HG02798 (cell line): Measurements from ENCODE around the gene ACP6.
"Not testable (repeated sequence)": the region's sequence is repeated elsewhere in the genome, so short reads cannot be mapped to it uniquely, and the experiment has no call there.

Experiments
- ATAC-seq: cut with Tn5 transposase; IDR thresholded peaks from one replicate; pipeline ENCODE4 v1.9.1; 2021; ENCODE audit warnings: mild to moderate bottlenecking; ENCODE audit not compliant: unreplicated experiment, poor library complexity

ACP6 gene

GRCh38 chr1:147624529-147624928 lies 45.8 kb downstream of the ACP6 start:
- no peak for ATAC-seq

GRCh38 chr1:147624011-147624410 lies 46.3 kb downstream of the ACP6 start:
- ATAC-seq = no peak

GRCh38 chr1:147622731-147623130 lies 47.6 kb downstream of the ACP6 start:
- ATAC-seq = no peak

GRCh38 chr1:147620543-147620942 lies 49.8 kb downstream of the ACP6 start:
- no peak for ATAC-seq

GRCh38 chr1:147619741-147620140 lies 50.6 kb downstream of the ACP6 start:
- no peak for ATAC-seq

GRCh38 chr1:147618771-147619170 lies 51.6 kb downstream of the ACP6 start:
- ATAC-seq = no peak

GRCh38 chr1:147618077-147618569 lies 52.2 kb downstream of the ACP6 start:
- no peak for ATAC-seq

GRCh38 chr1:147614966-147615365 lies 55.4 kb downstream of the ACP6 start:
- ATAC-seq = not testable (repeated sequence)

GRCh38 chr1:147613506-147613905 lies 56.8 kb downstream of the ACP6 start:
- ATAC-seq = no peak

- no peak for ATAC-seq
Measured at GRCh38 chr1:147612366-147612765, 58.0 kb downstream of the ACP6 start.

GRCh38 chr1:147611586-147611985 lies 58.7 kb downstream of the ACP6 start:
- no peak for ATAC-seq

- ATAC-seq = peak; percentile 86
Measured at GRCh38 chr1:147611021-147611426, 59.3 kb downstream of the ACP6 start.

- no peak for ATAC-seq
Measured at GRCh38 chr1:147609358-147609757, 61.0 kb downstream of the ACP6 start.

GRCh38 chr1:147608596-147608995 lies 61.7 kb downstream of the ACP6 start:
- ATAC-seq = no peak

GRCh38 chr1:147605591-147605990 lies 64.7 kb downstream of the ACP6 start:
- no peak for ATAC-seq

GRCh38 chr1:147603986-147604385 lies 66.3 kb downstream of the ACP6 start:
- ATAC-seq = no peak

GRCh38 chr1:147600119-147601111 lies 69.9 kb downstream of the ACP6 start:
- ATAC-seq = no peak

GRCh38 chr1:147599362-147600118 lies 70.8 kb downstream of the ACP6 start:
- ATAC-seq = peak; percentile 86

GRCh38 chr1:147598621-147599361 lies 71.5 kb downstream of the ACP6 start:
- ATAC-seq = no peak

GRCh38 chr1:147597010-147597409 lies 73.3 kb downstream of the ACP6 start:
- ATAC-seq = no peak
